Mammary epithelial cell (primary cell): ENCODE results near the gene THRB.

Source experiments
- EZH2 ChIP-seq: IDR thresholded peaks from 2 replicates; pipeline ENCODE4 v1.6.1; 2012; ENCODE audit warnings: low read length, inconsistent platforms, borderline replicate concordance
- TF ChIP-seq, protein P1 (sequence below), 2 donors: IDR thresholded peaks in 1 of 2; conservative IDR thresholded peaks in 1 of 2; 2 replicates each; pipeline ENCODE4 v1.5.1; 2011 to 2012; ENCODE audit warnings: inconsistent platforms in 2 of 2, low read length in 2 of 2, mild to moderate bottlenecking in 2 of 2, control low read depth in 1 of 2, low read depth in 1 of 2; ENCODE audit not compliant: insufficient read depth in 1 of 2; ENCODE audit errors: extremely low read depth in 1 of 2

GRCh38 chr3:24110051-24110450 is 384.6 kb downstream of the THRB start:
- TF ChIP-seq, protein P1, sequence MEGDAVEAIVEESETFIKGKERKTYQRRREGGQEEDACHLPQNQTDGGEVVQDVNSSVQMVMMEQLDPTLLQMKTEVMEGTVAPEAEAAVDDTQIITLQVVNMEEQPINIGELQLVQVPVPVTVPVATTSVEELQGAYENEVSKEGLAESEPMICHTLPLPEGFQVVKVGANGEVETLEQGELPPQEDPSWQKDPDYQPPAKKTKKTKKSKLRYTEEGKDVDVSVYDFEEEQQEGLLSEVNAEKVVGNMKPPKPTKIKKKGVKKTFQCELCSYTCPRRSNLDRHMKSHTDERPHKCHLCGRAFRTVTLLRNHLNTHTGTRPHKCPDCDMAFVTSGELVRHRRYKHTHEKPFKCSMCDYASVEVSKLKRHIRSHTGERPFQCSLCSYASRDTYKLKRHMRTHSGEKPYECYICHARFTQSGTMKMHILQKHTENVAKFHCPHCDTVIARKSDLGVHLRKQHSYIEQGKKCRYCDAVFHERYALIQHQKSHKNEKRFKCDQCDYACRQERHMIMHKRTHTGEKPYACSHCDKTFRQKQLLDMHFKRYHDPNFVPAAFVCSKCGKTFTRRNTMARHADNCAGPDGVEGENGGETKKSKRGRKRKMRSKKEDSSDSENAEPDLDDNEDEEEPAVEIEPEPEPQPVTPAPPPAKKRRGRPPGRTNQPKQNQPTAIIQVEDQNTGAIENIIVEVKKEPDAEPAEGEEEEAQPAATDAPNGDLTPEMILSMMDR (conservative IDR thresholded peaks at IDR 0.05 in 1 of 2, IDR thresholded peaks at IDR 0.05 in 1 of 2; ENCODE audit: extremely low read depth in 1 of 2, insufficient read depth in 1 of 2, low read depth in 1 of 2, low read length in 2 of 2): no peak
- no peak for TF ChIP-seq EZH2
